MM.1S (cell line): ENCODE results near the gene NGEF.

Experiments used
- DNase-seq: peaks from one replicate; pipeline ENCODE4 v3.0.0-alpha.2; 2015
- H2AFZ ChIP-seq: fragments of 300-600 bp; sonication (generic); 2 replicates; pipeline ENCODE4 v1.6.0; 2016; ENCODE audit warnings: antibody characterized with exemption, low read length
- H3F3A ChIP-seq: fragments of 300-600 bp; sonication (generic); 2 replicates; pipeline ENCODE4 v1.6.1; 2016; ENCODE audit warnings: mild to moderate bottlenecking, antibody characterized with exemption, low read length, moderate library complexity, mixed read lengths; ENCODE audit not compliant: insufficient read depth
- H3K27ac ChIP-seq: fragments of 300-600 bp; sonication (generic); 2 replicates; pipeline ENCODE4 v1.5.1; 2016; ENCODE audit warnings: mild to moderate bottlenecking, low read length
- H3K27me3 ChIP-seq: fragments of 300-600 bp; sonication (generic); replicated peaks from 2 replicates; pipeline ENCODE4 v1.6.0; 2016; ENCODE audit warnings: low read length; ENCODE audit not compliant: insufficient read depth
- H3K36me3 ChIP-seq: fragments of 300-600 bp; sonication (generic); replicated peaks from 2 replicates; pipeline ENCODE4 v1.6.1; 2016; ENCODE audit warnings: mild to moderate bottlenecking, low read length, mixed read lengths; ENCODE audit not compliant: insufficient read depth
- H3K4me1 ChIP-seq: fragments of 300-600 bp; sonication (generic); 2 replicates; pipeline ENCODE4 v1.6.1; 2016; ENCODE audit warnings: low read length, mixed read lengths
- H3K4me2 ChIP-seq: fragments of 300-600 bp; sonication (generic); 2 replicates; pipeline ENCODE4 v1.6.0; 2016; ENCODE audit warnings: low read depth, low read length
- H3K4me3 ChIP-seq: fragments of 300-600 bp; sonication (generic); 2 replicates; pipeline ENCODE4 v1.5.1; 2016; ENCODE audit warnings: low read length, mixed read lengths
- H3K79me2 ChIP-seq: fragments of 300-600 bp; sonication (generic); 2 replicates; pipeline ENCODE4 v1.6.1; 2016; ENCODE audit warnings: mixed run types, low read length, mixed read lengths
- H3K9ac ChIP-seq: fragments of 300-600 bp; sonication (generic); 2 replicates; pipeline ENCODE4 v1.6.1; 2016; ENCODE audit warnings: low read length, mixed read lengths
- H3K9me2 ChIP-seq: fragments of 300-600 bp; sonication (generic); replicated peaks from 2 replicates; pipeline ENCODE4 v1.6.1; 2016; ENCODE audit warnings: mild to moderate bottlenecking, low read length, mixed read lengths; ENCODE audit not compliant: insufficient read depth
- H3K9me3 ChIP-seq: fragments of 300-600 bp; sonication (generic); replicated peaks from 2 replicates; pipeline ENCODE4 v1.6.1; 2016; ENCODE audit warnings: mild to moderate bottlenecking, low read length, mixed read lengths; ENCODE audit not compliant: insufficient read depth
- H4K20me1 ChIP-seq: fragments of 300-600 bp; sonication (generic); 2 replicates; pipeline ENCODE4 v1.6.1; 2016; ENCODE audit warnings: mild to moderate bottlenecking, low read length, moderate library complexity, mixed read lengths; ENCODE audit not compliant: insufficient read depth
- CTCF ChIP-seq: fragments of 300-600 bp; sonication (generic); IDR thresholded peaks from 2 replicates; pipeline ENCODE4 v1.5.1; 2016; ENCODE audit warnings: antibody characterized with exemption, low read length, mixed read lengths
- EZH2 ChIP-seq: fragments of 300-600 bp; sonication (generic); optimal IDR thresholded peaks from 2 replicates; pipeline ENCODE3; 2017; ENCODE audit warnings: low read depth, mild to moderate bottlenecking, antibody characterized with exemption, low read length, mixed read lengths
- EZH2phosphoT487 ChIP-seq: fragments of 300-600 bp; sonication (generic); IDR thresholded peaks from 2 replicates; pipeline ENCODE4 v1.6.1; 2018; ENCODE audit warnings: antibody characterized with exemption, low read length

Gene NGEF

GRCh38 chr2:232925821-232926156 lies 87.3 kb downstream of the NGEF start:
- Histone ChIP-seq H3K9me2 (no peaks in the 10 kb centered on the region), H3K9me3 (no peaks in the 10 kb centered on the region), H3K36me3 (no peaks in the 10 kb centered on the region), H3K9ac (no peak overlapping the region), H3K4me3 (no peak overlapping the region), H3K79me2 (no peaks in the 10 kb centered on the region), H3K27me3 (no peaks in the 10 kb centered on the region; the same call in 1 of the 2 replicates), H3K4me2 (no peak overlapping the region), H3F3A (no peaks in the 10 kb centered on the region), H3K27ac (no peak overlapping the region), H3K4me1 (no peaks in the 10 kb centered on the region), H4K20me1 (no peaks in the 10 kb centered on the region), H2AFZ (no peak overlapping the region)
- DNase-seq = no peak
- TF ChIP-seq EZH2phosphoT487 (no peak), CTCF (no peak), EZH2 (no peak)

GRCh38 chr2:232925153-232925820 lies 87.8 kb downstream of the NGEF start:
- Histone ChIP-seq H3K27me3 (no peaks in the 10 kb centered on the region; the same call in 1 of the 2 replicates), H3K9me3 (no peaks in the 10 kb centered on the region), H3K4me2 (no peak overlapping the region), H3K36me3 (no peaks in the 10 kb centered on the region), H2AFZ (no peak overlapping the region), H3K79me2 (no peaks in the 10 kb centered on the region), H3F3A (no peaks in the 10 kb centered on the region), H3K9me2 (no peaks in the 10 kb centered on the region), H3K27ac (no peak overlapping the region), H3K4me3 (no peak overlapping the region), H4K20me1 (no peaks in the 10 kb centered on the region), H3K9ac (no peak overlapping the region), H3K4me1 (no peaks in the 10 kb centered on the region)
- TF ChIP-seq EZH2phosphoT487 = no peak
- no peak for TF ChIP-seq CTCF
- no peak for TF ChIP-seq EZH2
- no peak for DNase-seq

- Histone ChIP-seq H2AFZ (no peak overlapping the region), H3K9me2 (no peaks in the 10 kb centered on the region), H3K4me3 (no peak overlapping the region), H3K4me2 (no peak overlapping the region), H4K20me1 (no peaks in the 10 kb centered on the region), H3K27ac (no peak overlapping the region), H3K4me1 (no peaks in the 10 kb centered on the region), H3K9me3 (no peaks in the 10 kb centered on the region), H3K9ac (no peak overlapping the region), H3K36me3 (no peaks in the 10 kb centered on the region), H3F3A (no peaks in the 10 kb centered on the region), H3K27me3 (no peaks in the 10 kb centered on the region; the same call in 1 of the 2 replicates), H3K79me2 (no peaks in the 10 kb centered on the region)
- TF ChIP-seq EZH2phosphoT487 (no peak), EZH2 (no peak), CTCF (no peak)
- no peak for DNase-seq
These were observed 88.6 kb downstream of the NGEF start for GRCh38 chr2:232924433-232924832.
